DOHH2 (cell line): ENCODE data around the gene POU4F3.

ENCODE experiments used
- H3F3A ChIP-seq: fragments of 200-600 bp; sonication (generic), shearing (Covaris generic); 2 replicates; pipeline ENCODE4 v1.6.0; 2016; ENCODE audit warnings: antibody characterized with exemption, mild to moderate bottlenecking; ENCODE audit not compliant: control insufficient read depth, insufficient read depth
- H3K27ac ChIP-seq: fragments of 200-600 bp; sonication (generic); 2 replicates; pipeline ENCODE4 v1.5.1; 2014; ENCODE audit warnings: low read depth, mild to moderate bottlenecking, low read length, moderate library complexity
- H3K27me3 ChIP-seq: fragments of 200-600 bp; sonication (generic); 2 replicates; pipeline ENCODE4 v1.6.1; 2014; ENCODE audit warnings: mild to moderate bottlenecking, low read length, mixed read lengths; ENCODE audit not compliant: control insufficient read depth
- H3K36me3 ChIP-seq: fragments of 200-600 bp; sonication (generic); 2 replicates; pipeline ENCODE4 v1.6.1; 2014; ENCODE audit warnings: mild to moderate bottlenecking, low read length, moderate library complexity, mixed read lengths; ENCODE audit not compliant: control insufficient read depth
- H3K4me1 ChIP-seq: fragments of 200-600 bp; sonication (generic); 2 replicates; pipeline ENCODE4 v1.6.1; 2014; ENCODE audit warnings: mild to moderate bottlenecking, low read length, mixed read lengths; ENCODE audit not compliant: control insufficient read depth
- H3K4me2 ChIP-seq: fragments of 200-600 bp; sonication (generic); 2 replicates; pipeline ENCODE4 v1.6.0; 2014; ENCODE audit warnings: mild to moderate bottlenecking, low read length, moderate library complexity
- H3K4me3 ChIP-seq: fragments of 200-600 bp; sonication (generic); 2 replicates; pipeline ENCODE4 v1.5.1; 2014; ENCODE audit warnings: mild to moderate bottlenecking, low read length, mixed read lengths
- H3K79me2 ChIP-seq: fragments of 200-600 bp; sonication (generic); 2 replicates; pipeline ENCODE4 v1.6.1; 2014; ENCODE audit warnings: mild to moderate bottlenecking, low read length, mixed read lengths; ENCODE audit not compliant: control insufficient read depth
- H3K9me2 ChIP-seq: fragments of 200-600 bp; sonication (generic); replicated peaks from 2 replicates; pipeline ENCODE4 v1.6.1; 2014; ENCODE audit warnings: mild to moderate bottlenecking, low read length, mixed read lengths; ENCODE audit not compliant: control insufficient read depth
- H3K9me3 ChIP-seq: fragments of 200-600 bp; sonication (generic); 2 replicates; pipeline ENCODE4 v1.6.1; 2014; ENCODE audit warnings: antibody characterized with exemption, low read length, mixed read lengths; ENCODE audit not compliant: control insufficient read depth, insufficient read depth
- H4K20me1 ChIP-seq: fragments of 200-600 bp; sonication (generic); 2 replicates; pipeline ENCODE4 v1.6.0; 2014; ENCODE audit warnings: low read depth, mild to moderate bottlenecking, antibody characterized with exemption, low read length, moderate library complexity; ENCODE audit not compliant: control insufficient read depth, insufficient read depth
- EZH2phosphoT487 ChIP-seq: fragments of 200-600 bp; sonication (generic); IDR thresholded peaks from 2 replicates; pipeline ENCODE4 v1.6.1; 2017; ENCODE audit warnings: borderline replicate concordance, mild to moderate bottlenecking, antibody characterized with exemption, low read length, moderate library complexity, mixed read lengths
- TF ChIP-seq, protein P1 (sequence below): fragments of 200-600 bp; sonication (generic); IDR thresholded peaks from one replicate; pipeline ENCODE4 v1.5.1; 2014; ENCODE audit warnings: antibody characterized with exemption, mild to moderate bottlenecking, low read depth, low read length; ENCODE audit not compliant: poor library complexity, severe bottlenecking

The POU4F3 gene

GRCh38 chr5:146336197-146336596 lies 2.4 kb upstream of the POU4F3 start:
- Histone ChIP-seq H3K4me2 (no peak overlapping the region), H3K79me2 (no peaks in the 10 kb centered on the region), H4K20me1 (no peaks in the 10 kb centered on the region), H3K9me2 (no peaks in the 10 kb centered on the region), H3K27ac (no peak overlapping the region), H3K27me3 (peaks cover 22% of the 10 kb centered on the region; the same call in 1 of the 2 replicates), H3F3A (no peaks in the 10 kb centered on the region), H3K4me1 (no peaks in the 10 kb centered on the region), H3K9me3 (no peaks in the 10 kb centered on the region), H3K36me3 (no peaks in the 10 kb centered on the region), H3K4me3 (no peak overlapping the region)
- TF ChIP-seq EZH2phosphoT487, result no peak
- TF ChIP-seq, protein P1, sequence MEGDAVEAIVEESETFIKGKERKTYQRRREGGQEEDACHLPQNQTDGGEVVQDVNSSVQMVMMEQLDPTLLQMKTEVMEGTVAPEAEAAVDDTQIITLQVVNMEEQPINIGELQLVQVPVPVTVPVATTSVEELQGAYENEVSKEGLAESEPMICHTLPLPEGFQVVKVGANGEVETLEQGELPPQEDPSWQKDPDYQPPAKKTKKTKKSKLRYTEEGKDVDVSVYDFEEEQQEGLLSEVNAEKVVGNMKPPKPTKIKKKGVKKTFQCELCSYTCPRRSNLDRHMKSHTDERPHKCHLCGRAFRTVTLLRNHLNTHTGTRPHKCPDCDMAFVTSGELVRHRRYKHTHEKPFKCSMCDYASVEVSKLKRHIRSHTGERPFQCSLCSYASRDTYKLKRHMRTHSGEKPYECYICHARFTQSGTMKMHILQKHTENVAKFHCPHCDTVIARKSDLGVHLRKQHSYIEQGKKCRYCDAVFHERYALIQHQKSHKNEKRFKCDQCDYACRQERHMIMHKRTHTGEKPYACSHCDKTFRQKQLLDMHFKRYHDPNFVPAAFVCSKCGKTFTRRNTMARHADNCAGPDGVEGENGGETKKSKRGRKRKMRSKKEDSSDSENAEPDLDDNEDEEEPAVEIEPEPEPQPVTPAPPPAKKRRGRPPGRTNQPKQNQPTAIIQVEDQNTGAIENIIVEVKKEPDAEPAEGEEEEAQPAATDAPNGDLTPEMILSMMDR, result no peak

DNA sequence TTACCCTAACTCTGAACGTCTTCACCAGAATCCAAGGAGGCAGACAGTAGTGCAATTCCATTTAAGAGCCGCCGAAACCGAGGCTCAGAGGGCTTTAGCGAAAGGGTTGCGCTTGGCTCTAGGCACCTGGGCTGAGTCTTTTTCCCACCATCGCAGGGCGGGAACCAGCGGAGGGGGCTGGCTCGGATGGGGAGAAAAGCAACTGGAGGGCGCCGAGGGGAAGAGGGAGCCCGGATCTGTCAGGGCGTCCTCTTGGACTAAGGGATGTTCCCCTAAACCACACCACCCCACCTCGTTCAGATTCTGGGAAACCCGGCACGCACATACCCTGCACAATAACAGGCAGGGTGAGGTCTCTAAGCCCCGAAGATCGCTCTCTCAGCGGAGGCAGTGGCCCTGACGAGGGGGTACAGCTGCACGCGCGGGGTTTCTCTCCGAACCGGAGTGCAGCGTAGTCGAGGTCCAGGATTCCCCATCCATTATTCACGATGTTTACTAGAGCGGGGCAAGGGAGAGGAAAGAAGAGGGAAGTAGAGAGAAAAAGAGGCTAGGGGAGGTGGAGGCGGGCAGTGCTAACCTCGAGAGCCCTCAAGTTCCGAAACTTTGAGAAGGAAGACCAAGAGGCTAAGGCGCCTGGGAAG lies 1.3 kb upstream of the POU4F3 start:
- no peaks in the 10 kb centered on the region for H3K4me1 ChIP-seq
- no peak overlapping the region for H3K4me3 ChIP-seq
- no peaks in the 10 kb centered on the region for H4K20me1 ChIP-seq
- TF ChIP-seq EZH2phosphoT487, result no peak
- TF ChIP-seq, protein P1, result no peak
- H3K36me3 ChIP-seq, result no peaks in the 10 kb centered on the region
- no peaks in the 10 kb centered on the region for H3K9me2 ChIP-seq
- H3K4me2 ChIP-seq, result no peak overlapping the region
- no peaks in the 10 kb centered on the region for H3K79me2 ChIP-seq
- H3K9me3 ChIP-seq, result no peaks in the 10 kb centered on the region
- H3K27ac ChIP-seq, result no peak overlapping the region
- no peaks in the 10 kb centered on the region for H3F3A ChIP-seq
- peaks cover 22% of the 10 kb centered on the region; the same call in 1 of the 2 replicates for H3K27me3 ChIP-seq

- no peaks in the 10 kb centered on the region for H3K4me1 ChIP-seq
- H3K27ac ChIP-seq, result no peak overlapping the region
- H4K20me1 ChIP-seq, result no peaks in the 10 kb centered on the region
- no peaks in the 10 kb centered on the region for H3F3A ChIP-seq
- H3K9me2 ChIP-seq, result no peaks in the 10 kb centered on the region
- H3K9me3 ChIP-seq, result no peaks in the 10 kb centered on the region
- no peak overlapping the region for H3K4me3 ChIP-seq
- TF ChIP-seq, protein P1, result no peak
- no peak for TF ChIP-seq EZH2phosphoT487
- H3K79me2 ChIP-seq, result no peaks in the 10 kb centered on the region
- H3K36me3 ChIP-seq, result no peaks in the 10 kb centered on the region
- H3K27me3 ChIP-seq, result peaks cover 17% of the 10 kb centered on the region; the same call in 1 of the 2 replicates
- no peak overlapping the region for H3K4me2 ChIP-seq
These were observed 711 bp upstream of the POU4F3 start for GRCh38 chr5:146337928-146338327.
